ENCODE results near the gene CYLD.

GRCh38 chr16:50819706-50820105, 77.8 kb downstream of the CYLD start:
- TF ChIP-seq CTCF (IDR thresholded peaks at IDR 0.05; ENCODE audit: low read length) (no peak), EZH2 (IDR thresholded peaks at IDR 0.05; ENCODE audit: borderline replicate concordance, low read length) (no peak)
